ENCODE measurements around the gene MKRN2.

DNA sequence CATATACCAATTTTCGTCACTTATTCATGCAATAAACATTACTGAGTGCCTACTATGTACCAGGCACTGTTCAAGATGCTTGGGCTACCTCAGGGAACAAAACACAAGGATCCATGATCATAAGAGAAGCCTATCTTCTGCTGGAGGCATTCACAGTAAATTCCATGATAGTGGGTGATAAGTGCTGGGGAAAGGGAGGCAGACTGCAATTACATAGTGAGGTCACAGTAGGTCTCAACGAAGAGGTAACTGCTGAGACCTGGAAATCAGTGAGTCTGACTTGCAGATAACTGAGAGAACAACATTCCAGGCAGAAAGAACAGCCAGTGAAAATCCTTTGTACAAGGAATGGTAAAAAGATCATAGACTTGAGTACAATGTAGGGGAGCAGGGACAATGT lies 73.4 kb downstream of the MKRN2 start:
- no peak for TF ChIP-seq EZH2phosphoT487 (IDR thresholded peaks at IDR 0.05; ENCODE audit: insufficient read depth, low read depth)
- TF ChIP-seq EZH2 (IDR thresholded peaks at IDR 0.05; ENCODE audit: insufficient read depth, poor library complexity, severe bottlenecking) = no peak
